Neural progenitor cell (in vitro differentiated cells): ENCODE results near the gene MAMDC4. TPM values are rescaled to one million over a fixed set of nuclear protein-coding genes. Genes with fewer than 3 reads are reported as not detected.
"Not testable (repeated sequence)": the region's sequence is repeated elsewhere in the genome, so short reads cannot be mapped to it uniquely, and the experiment has no call there.

Source experiments
- DNase-seq: peaks from one replicate; pipeline ENCODE4 v3.0.0-alpha.2; 2016; ENCODE audit warnings: low spot score
- H2AFZ ChIP-seq: fragments of 200-600 bp; sonication (generic); replicated peaks from 2 replicates; pipeline ENCODE4 v1.6.1; 2016; ENCODE audit warnings: antibody characterized with exemption
- H3F3A ChIP-seq: fragments of 200-600 bp; sonication (generic); 2 replicates; pipeline ENCODE4 v1.6.1; 2016; ENCODE audit warnings: antibody characterized with exemption, low read depth
- H3K27ac ChIP-seq: fragments of 200-600 bp; sonication (generic); 2 replicates; pipeline ENCODE4 v1.5.1; 2016; ENCODE audit warnings: mild to moderate bottlenecking
- H3K27me3 ChIP-seq: fragments of 200-600 bp; sonication (generic); 2 replicates; pipeline ENCODE4 v1.6.1; 2016; ENCODE audit warnings: mild to moderate bottlenecking, moderate library complexity
- H3K36me3 ChIP-seq: fragments of 200-600 bp; sonication (generic); 2 replicates; pipeline ENCODE4 v1.5.1; 2016
- H3K4me1 ChIP-seq: fragments of 200-600 bp; sonication (generic); 2 replicates; pipeline ENCODE4 v1.6.1; 2016; ENCODE audit warnings: mixed run types
- H3K4me2 ChIP-seq: fragments of 200-600 bp; sonication (generic); 2 replicates; pipeline ENCODE4 v1.6.1; 2016
- H3K4me3 ChIP-seq: fragments of 200-600 bp; sonication (generic); 2 replicates; pipeline ENCODE4 v1.5.1; 2016
- H3K79me2 ChIP-seq: fragments of 200-600 bp; sonication (generic); 2 replicates; pipeline ENCODE4 v1.6.1; 2016; ENCODE audit warnings: low read depth
- H3K9ac ChIP-seq: fragments of 200-600 bp; sonication (generic); 2 replicates; pipeline ENCODE4 v1.6.1; 2016
- H3K9me3 ChIP-seq: fragments of 200-600 bp; sonication (generic); 2 replicates; pipeline ENCODE4 v1.5.1; 2016; ENCODE audit warnings: low read depth
- H4K20me1 ChIP-seq: fragments of 200-600 bp; sonication (generic); 2 replicates; pipeline ENCODE4 v1.6.1; 2016; ENCODE audit warnings: low read depth
- H3K27ac Mint-ChIP-seq: 3 replicates; pipeline ENCODE4 v1.8.0; 2021; ENCODE audit warnings: mixed read lengths
- H3K27me3 Mint-ChIP-seq: 2 replicates; pipeline ENCODE4 v1.8.0; 2022; ENCODE audit warnings: low read depth, mild to moderate bottlenecking, inconsistent platforms, moderate library complexity, mixed read lengths; ENCODE audit not compliant: insufficient read depth
- H3K36me3 Mint-ChIP-seq: 3 replicates; pipeline ENCODE4 v1.8.0; 2021; ENCODE audit warnings: mixed read lengths
- H3K4me1 Mint-ChIP-seq: 3 replicates; pipeline ENCODE4 v1.8.0; 2021; ENCODE audit warnings: mixed read lengths
- H3K4me3 Mint-ChIP-seq: 3 replicates; pipeline ENCODE4 v1.8.0; 2021; ENCODE audit warnings: mild to moderate bottlenecking, moderate library complexity, mixed read lengths
- H3K9me3 Mint-ChIP-seq: 3 replicates; pipeline ENCODE4 v1.8.0; 2020; ENCODE audit warnings: mixed read lengths
- CTCF ChIP-seq: fragments of 200-600 bp; sonication (generic); IDR thresholded peaks from 2 replicates; pipeline ENCODE4 v1.5.1; 2017; ENCODE audit warnings: antibody characterized with exemption, mild to moderate bottlenecking
- EZH2 ChIP-seq: fragments of 200-600 bp; sonication (generic); IDR thresholded peaks from 2 replicates; pipeline ENCODE4 v1.6.1; 2017; ENCODE audit warnings: antibody characterized with exemption, mild to moderate bottlenecking, moderate library complexity
- EZH2phosphoT487 ChIP-seq: fragments of 200-600 bp; sonication (generic); IDR thresholded peaks from 2 replicates; pipeline ENCODE4 v1.6.1; 2017; ENCODE audit warnings: antibody characterized with exemption
- total RNA-seq: library from RNA; depleted of rRNA; stranded (reverse); fragments of >200 nt; gene quantifications from 2 replicates; pipeline ENCODE4 v1.2.3, GENCODE V29; 2015; ENCODE audit warnings: low replicate concordance

The MAMDC4 gene
- total RNA-seq, 1 donor from 2014 or later, result 2.6 TPM

- Histone ChIP-seq H3K4me3 (no peak overlapping the region), H2AFZ (no peak overlapping the region), H3K79me2 (no peaks in the 10 kb centered on the region), H3K27ac (no peak overlapping the region), H3K9me3 (no peaks in the 10 kb centered on the region), H3K4me2 (no peak overlapping the region), H3K4me1 (peaks cover 14% of the 10 kb centered on the region), H3K9ac (no peak overlapping the region), H3K27me3 (no peaks in the 10 kb centered on the region), H3F3A (peaks cover 20% of the 10 kb centered on the region), H3K36me3 (no peaks in the 10 kb centered on the region), H4K20me1 (peaks cover 19% of the 10 kb centered on the region)
- peaks cover 5% of the 10 kb centered on the region for H3K36me3 Mint-ChIP-seq
- H3K27ac Mint-ChIP-seq, result no peak overlapping the region
- peaks cover 11% of the 10 kb centered on the region for H3K27me3 Mint-ChIP-seq
- H3K4me3 Mint-ChIP-seq, result no peak overlapping the region
- DNase-seq, result no peak
- TF ChIP-seq EZH2phosphoT487, result no peak
- TF ChIP-seq EZH2, result no peak
- no peak for TF ChIP-seq CTCF
- peaks cover 11% of the 10 kb centered on the region for H3K4me1 Mint-ChIP-seq
- H3K9me3 Mint-ChIP-seq, result no peaks in the 10 kb centered on the region
Measured at GRCh38 chr9:136835932-136836904, 15.9 kb upstream of the MAMDC4 start.

GRCh38 chr9:136837146-136837855, 14.8 kb upstream of the MAMDC4 start:
- DNase-seq, result no peak
- no peak overlapping the region for H3K27ac ChIP-seq
- peaks cover 23% of the 10 kb centered on the region for H3K4me1 ChIP-seq
- no peaks in the 10 kb centered on the region for H3K27me3 ChIP-seq
- H3K79me2 ChIP-seq, result no peaks in the 10 kb centered on the region
- peaks cover 26% of the 10 kb centered on the region for H3F3A ChIP-seq
- no peak overlapping the region for H3K4me2 ChIP-seq
- no peak overlapping the region for H3K9ac ChIP-seq
- H4K20me1 ChIP-seq, result peaks cover 30% of the 10 kb centered on the region
- no peaks in the 10 kb centered on the region for H3K9me3 ChIP-seq
- H3K9me3 Mint-ChIP-seq, result no peaks in the 10 kb centered on the region
- H3K4me3 Mint-ChIP-seq, result no peak overlapping the region
- no peak for TF ChIP-seq EZH2
- TF ChIP-seq EZH2phosphoT487, result no peak
- TF ChIP-seq CTCF, result no peak
- peaks cover 5% of the 10 kb centered on the region for H3K36me3 Mint-ChIP-seq
- no peak overlapping the region for H2AFZ ChIP-seq
- no peak overlapping the region for H3K27ac Mint-ChIP-seq
- H3K4me3 ChIP-seq, result no peak overlapping the region
- no peaks in the 10 kb centered on the region for H3K36me3 ChIP-seq
- peaks cover 14% of the 10 kb centered on the region for H3K27me3 Mint-ChIP-seq
- H3K4me1 Mint-ChIP-seq, result peaks cover 19% of the 10 kb centered on the region

- DNase-seq, H3K9me3 ChIP-seq, H3K9ac ChIP-seq, H3K27ac ChIP-seq, H3K27ac Mint-ChIP-seq, H3K36me3 ChIP-seq, H3K4me3 Mint-ChIP-seq, H3K4me3 ChIP-seq, H2AFZ ChIP-seq, H3K36me3 Mint-ChIP-seq, H3K9me3 Mint-ChIP-seq, H3K4me2 ChIP-seq, H3K27me3 ChIP-seq, H3K79me2 ChIP-seq: not testable (repeated sequence)
- peaks cover 34% of the 10 kb centered on the region for H4K20me1 ChIP-seq
- Mint-ChIP-seq H3K27me3 (peaks cover 12% of the 10 kb centered on the region), H3K4me1 (peaks cover 20% of the 10 kb centered on the region)
- peaks cover 26% of the 10 kb centered on the region for H3F3A ChIP-seq
- peaks cover 23% of the 10 kb centered on the region for H3K4me1 ChIP-seq
Measured at GRCh38 chr9:136837856-136838277, 14.3 kb upstream of the MAMDC4 start.
